CD8-positive, alpha-beta memory T cell (primary cell): Measurements from ENCODE around the gene IRS2. TPM values are rescaled to one million over a fixed set of nuclear protein-coding genes. Genes with fewer than 3 reads are reported as not detected.

ENCODE experiments used
- CTCF ChIA-PET: fragments of 350-600 bp; sonication (Branson Sonifier 250); formaldehyde crosslinking; loops from one replicate; lab custom pipeline; 2021; ENCODE audit warnings: antibody characterized with exemption; lab: Charles Lee
- POLR2A ChIA-PET: fragments of 350-600 bp; sonication (Branson Sonifier 250); formaldehyde crosslinking; loops from one replicate; lab custom pipeline; 2021; ENCODE audit warnings: antibody characterized with exemption; lab: Charles Lee
- DNase-seq, 5 donors: peaks; one replicate each; pipeline versions ENCODE4 v3.0.0 to v3.0.0-alpha.2; 2020 to 2022; ENCODE audit warnings: mixed read lengths in 1 of 5
- H3K27ac ChIP-seq: one replicate; pipeline ENCODE4 v1.7.0; 2013; ENCODE audit warnings: low read depth, mild to moderate bottlenecking, low read length, moderate library complexity
- H3K27me3 ChIP-seq: 2 replicates; pipeline ENCODE4 v1.7.0; 2013; ENCODE audit warnings: low read length, mild to moderate bottlenecking; ENCODE audit not compliant: insufficient read depth, poor library complexity, severe bottlenecking
- H3K36me3 ChIP-seq: 2 replicates; pipeline ENCODE4 v1.7.0; 2013; ENCODE audit warnings: mild to moderate bottlenecking, low read length, moderate library complexity; ENCODE audit not compliant: insufficient read depth
- H3K4me1 ChIP-seq: 2 replicates; pipeline ENCODE4 v1.7.0; 2013; ENCODE audit warnings: mild to moderate bottlenecking, low read length, moderate library complexity; ENCODE audit not compliant: insufficient read depth
- H3K4me3 ChIP-seq: 2 replicates; pipeline ENCODE4 v1.7.0; 2013; ENCODE audit warnings: mild to moderate bottlenecking, low read length
- H3K9me3 ChIP-seq: 2 replicates; pipeline ENCODE4 v1.7.0; 2013; ENCODE audit warnings: mild to moderate bottlenecking, low read length
- H3K27ac Mint-ChIP-seq, 8 donors: one replicate each; pipeline ENCODE4 v1.8.0; 2020 to 2021; ENCODE audit warnings: mixed read lengths in 8 of 8, mild to moderate bottlenecking in 6 of 8, inconsistent platforms in 3 of 8, moderate library complexity in 3 of 8
- H3K27me3 Mint-ChIP-seq, 2 donors: one replicate each; pipeline ENCODE4 v1.8.0; 2020 to 2021; ENCODE audit warnings: mixed read lengths in 2 of 2, mild to moderate bottlenecking in 1 of 2, moderate library complexity in 1 of 2
- H3K36me3 Mint-ChIP-seq, 3 donors: one replicate each; pipeline ENCODE4 v1.8.0; 2020 to 2021; ENCODE audit warnings: mixed read lengths in 3 of 3, inconsistent platforms in 1 of 3, mild to moderate bottlenecking in 1 of 3
- H3K4me1 Mint-ChIP-seq, 3 donors: one replicate each; pipeline ENCODE4 v1.8.0; 2020 to 2021; ENCODE audit warnings: mixed read lengths in 3 of 3, inconsistent platforms in 1 of 3, mild to moderate bottlenecking in 1 of 3
- H3K4me3 Mint-ChIP-seq, 7 donors: one replicate each; pipeline ENCODE4 v1.8.0; 2020 to 2021; ENCODE audit warnings: mixed read lengths in 7 of 7, mild to moderate bottlenecking in 6 of 7, moderate library complexity in 4 of 7, inconsistent platforms in 2 of 7
- H3K9me3 Mint-ChIP-seq, 5 donors: one replicate each; pipeline ENCODE4 v1.8.0; 2020 to 2022; ENCODE audit warnings: mixed read lengths in 5 of 5, mild to moderate bottlenecking in 3 of 5, moderate library complexity in 2 of 5, inconsistent platforms in 1 of 5
- polyA plus RNA-seq: library from polyadenylated mRNA; unstranded; fragments of 300-500 nt; fragmentation: Illumina TruSeq; gene quantifications from one replicate; pipeline ENCODE4 v1.2.3, GENCODE V29; 2021
- total RNA-seq, 2 experiments: library from RNA; stranded (reverse); gene quantifications; one replicate each; pipeline ENCODE4 v1.2.3, GENCODE V29; 2021

The IRS2 gene
- total and polyA plus RNA-seq, 3 experiments from 2014 or later = 1.7 to 2.3 (median 2.1) TPM

DNA sequence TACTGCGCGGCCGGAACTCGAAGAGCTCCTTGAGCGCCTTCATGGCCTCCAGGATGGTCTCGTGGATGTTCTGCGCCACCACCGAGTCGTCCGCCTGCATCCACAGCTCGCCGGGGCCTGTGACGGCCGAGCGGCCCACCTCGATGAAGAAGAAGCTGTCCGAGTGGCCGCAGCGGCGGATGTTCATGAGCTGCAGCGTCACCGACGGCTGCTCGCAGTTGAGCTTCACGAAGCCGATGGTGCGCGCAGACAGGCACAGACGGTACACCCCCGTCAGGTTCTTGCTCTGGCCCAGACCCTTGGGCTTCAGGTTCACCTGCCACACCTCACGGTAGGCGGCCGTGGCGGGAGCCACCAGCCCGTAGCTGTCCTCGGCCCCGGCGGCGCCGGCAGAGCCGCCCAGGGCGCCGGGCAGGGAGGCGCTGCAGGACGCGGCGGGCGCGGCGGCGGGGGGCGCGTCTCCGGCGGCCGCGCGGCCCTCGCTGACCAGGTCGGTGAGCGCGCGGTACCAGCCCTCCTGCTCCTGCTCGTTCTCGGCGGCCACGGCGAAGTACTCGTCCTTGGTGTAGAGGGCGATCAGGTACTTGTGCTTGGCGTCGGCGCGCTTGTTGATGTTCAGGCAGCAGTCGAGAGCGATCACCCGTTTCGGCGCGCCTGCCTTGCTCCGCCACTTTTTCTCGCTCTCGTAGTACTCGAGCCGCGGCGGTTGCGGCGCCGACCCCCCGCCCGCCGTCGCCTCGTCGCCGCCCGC lies 1.1 kb downstream of the IRS2 start:
- Histone ChIP-seq H3K36me3 (no peaks in the 10 kb centered on the region), H3K9me3 (no peaks in the 10 kb centered on the region), H3K4me1 (peaks cover 14% of the 10 kb centered on the region), H3K27me3 (no peaks in the 10 kb centered on the region), H3K4me3 (peak overlapping the region; percentile 51), H3K27ac (no peak overlapping the region)
- peak in 4 of 5 donors; percentile 6 to 67 (median 36) for DNase-seq
- Mint-ChIP-seq H3K36me3 (peaks cover 0 to 9% (median 2%) of the 10 kb centered on the region in 3 donors), H3K27ac (peak overlapping the region in 7 of 8 donors; percentile 6 to 72 (median 64)), H3K9me3 (no peaks in the 10 kb centered on the region), H3K4me1 (peaks cover 12 to 24% (median 13%) of the 10 kb centered on the region in 3 donors), H3K4me3 (peak overlapping the region; percentile 61 to 78 (median 72)), H3K27me3 (peaks cover 7 to 15% of the 10 kb centered on the region in 2 donors)
- ChIA-PET POLR2A (no interaction called here), CTCF (interaction anchor here (0.8 to 0.9 kb wide), 2 partner anchors 10 to 21 kb away, joined by 3 read pairs; no protein-coding TSS in a partner anchor)

DNA sequence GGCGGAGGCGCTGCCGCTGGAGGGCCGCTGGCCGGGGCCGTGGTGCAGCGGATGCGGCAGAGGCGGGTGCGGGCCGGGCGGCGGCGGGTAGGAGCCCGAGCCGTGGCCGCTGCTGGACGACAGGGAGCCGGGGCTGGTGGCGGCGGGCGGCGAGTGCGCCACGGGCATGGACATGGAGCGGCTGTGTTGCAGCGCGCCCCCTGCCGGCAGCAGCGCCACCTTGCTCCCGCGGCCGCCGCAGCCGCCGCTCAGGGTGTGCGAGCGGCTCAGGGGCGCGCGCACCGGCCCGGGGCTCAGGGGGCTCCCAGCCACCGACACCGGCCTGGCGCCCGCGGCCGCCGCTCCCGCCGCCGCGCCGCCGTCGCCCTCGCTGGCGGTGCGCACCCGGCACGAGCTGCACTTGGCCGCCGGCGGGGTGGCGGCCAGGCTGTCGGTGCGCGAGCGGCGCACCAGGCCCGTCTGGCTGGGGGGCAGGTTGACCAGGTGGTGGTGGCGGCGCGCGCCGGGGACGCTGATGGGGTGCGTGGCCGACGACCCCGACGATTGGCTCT lies 1.7 kb downstream of the IRS2 start:
- H3K4me3 Mint-ChIP-seq = peak overlapping the region; percentile 44 to 78 (median 63)
- Histone ChIP-seq H3K27me3 (no peaks in the 10 kb centered on the region), H3K4me1 (peaks cover 21% of the 10 kb centered on the region), H3K27ac (no peak overlapping the region), H3K36me3 (no peaks in the 10 kb centered on the region), H3K9me3 (no peaks in the 10 kb centered on the region), H3K4me3 (no peak overlapping the region)
- H3K4me1 Mint-ChIP-seq = peaks cover 19 to 30% (median 20%) of the 10 kb centered on the region in 3 donors
- H3K36me3 Mint-ChIP-seq = peaks cover 0 to 9% (median 2%) of the 10 kb centered on the region in 3 donors
- H3K27me3 Mint-ChIP-seq = peaks cover 7 to 15% of the 10 kb centered on the region in 2 donors
- peak overlapping the region in 2 of 8 donors; percentile 39 to 64 for H3K27ac Mint-ChIP-seq
- CTCF ChIA-PET = interaction anchor here (0.8 to 0.9 kb wide), 2 partner anchors 10 to 20 kb away, joined by 3 read pairs; no protein-coding TSS in a partner anchor
- peak; percentile 34 to 70 (median 56) for DNase-seq
- H3K9me3 Mint-ChIP-seq = no peaks in the 10 kb centered on the region
- POLR2A ChIA-PET = no interaction called here

DNA sequence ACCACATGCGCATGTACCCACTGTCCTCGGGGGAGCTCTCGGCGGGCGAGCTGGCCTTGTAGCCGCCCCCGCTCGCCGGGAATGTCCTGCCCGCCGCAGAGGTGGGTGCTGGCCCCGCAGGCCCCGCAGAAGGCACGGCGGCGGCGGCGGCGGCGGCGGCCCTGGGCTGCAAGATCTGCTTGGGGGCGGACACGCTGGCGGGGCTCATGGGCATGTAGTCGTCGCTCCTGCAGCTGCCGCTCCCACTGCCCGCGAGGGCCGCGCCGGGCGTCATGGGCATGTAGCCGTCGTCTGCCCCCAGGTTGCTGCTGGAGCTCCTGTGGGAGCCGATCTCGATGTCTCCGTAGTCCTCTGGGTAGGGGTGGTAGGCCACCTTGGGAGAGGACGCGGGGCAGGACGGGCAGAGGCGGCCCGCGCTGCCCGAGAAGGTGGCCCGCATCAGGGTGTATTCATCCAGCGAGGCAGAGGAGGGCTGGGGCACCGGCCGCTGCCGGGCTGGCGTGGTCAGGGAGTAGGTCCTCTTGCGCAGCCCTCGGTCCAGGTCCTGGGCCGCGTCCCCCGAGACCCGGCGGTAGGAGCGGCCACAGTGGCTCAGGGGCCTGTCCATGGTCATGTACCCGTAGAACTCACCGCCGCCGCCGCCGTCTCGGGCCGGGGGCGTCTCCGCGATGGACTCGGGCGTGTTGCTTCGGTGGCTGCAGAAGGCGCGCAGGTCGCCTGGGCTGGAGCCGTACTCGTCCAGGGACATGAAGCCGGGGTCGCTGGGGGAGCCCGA lies 2.4 kb downstream of the IRS2 start:
- peaks cover 25% of the 10 kb centered on the region for H3K4me1 ChIP-seq
- no peaks in the 10 kb centered on the region for H3K36me3 ChIP-seq
- H3K9me3 ChIP-seq = no peaks in the 10 kb centered on the region
- Mint-ChIP-seq H3K9me3 (no peaks in the 10 kb centered on the region), H3K36me3 (peaks cover 0 to 9% (median 2%) of the 10 kb centered on the region in 3 donors), H3K4me3 (peak overlapping the region in 1 of 7 donors; percentile 15), H3K4me1 (peaks cover 25 to 37% (median 27%) of the 10 kb centered on the region in 3 donors), H3K27ac (no peak overlapping the region), H3K27me3 (peaks cover 7 to 11% of the 10 kb centered on the region in 2 donors)
- DNase-seq = no peak
- H3K4me3 ChIP-seq = no peak overlapping the region
- CTCF ChIA-PET = no interaction called here
- no peak overlapping the region for H3K27ac ChIP-seq
- POLR2A ChIA-PET = interaction anchor here (0.5 kb wide), 1 partner anchor 38 kb away, joined by 3 read pairs; no protein-coding TSS in a partner anchor
- no peaks in the 10 kb centered on the region for H3K27me3 ChIP-seq

DNA sequence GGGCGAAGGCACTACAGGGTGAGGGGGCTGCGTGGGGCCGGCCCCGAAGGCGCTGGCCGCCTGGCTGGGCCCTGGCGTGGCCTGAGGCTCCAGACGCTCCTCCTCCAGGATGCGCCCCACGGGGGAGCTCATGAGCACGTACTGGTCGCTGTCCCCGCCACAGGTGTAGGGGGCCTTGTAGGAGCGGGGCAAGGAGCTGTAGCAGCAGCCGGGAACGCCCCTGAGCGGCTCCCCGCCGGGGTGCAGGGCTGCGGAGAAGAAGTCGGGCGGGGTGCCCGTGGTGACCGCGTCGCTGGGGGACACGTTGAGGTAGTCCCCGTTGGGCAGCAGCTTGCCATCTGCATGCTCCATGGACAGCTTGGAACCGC lies 3.0 kb downstream of the IRS2 start:
- H3K4me3 ChIP-seq = no peak overlapping the region
- no peaks in the 10 kb centered on the region for H3K27me3 ChIP-seq
- Mint-ChIP-seq H3K27me3 (peaks cover 5% of the 10 kb centered on the region in 2 donors), H3K27ac (no peak overlapping the region), H3K4me3 (no peak overlapping the region), H3K36me3 (peaks cover 0 to 9% (median 2%) of the 10 kb centered on the region in 3 donors), H3K9me3 (no peaks in the 10 kb centered on the region), H3K4me1 (peaks cover 30 to 37% (median 31%) of the 10 kb centered on the region in 3 donors)
- peaks cover 30% of the 10 kb centered on the region for H3K4me1 ChIP-seq
- peak in 3 of 5 donors; percentile 14 to 51 (median 26) for DNase-seq
- no peak overlapping the region for H3K27ac ChIP-seq
- ChIA-PET CTCF (no interaction called here), POLR2A (interaction anchor here (0.5 kb wide), 1 partner anchor 38 kb away, joined by 3 read pairs; no protein-coding TSS in a partner anchor)
- H3K9me3 ChIP-seq = no peaks in the 10 kb centered on the region
- H3K36me3 ChIP-seq = no peaks in the 10 kb centered on the region

DNA sequence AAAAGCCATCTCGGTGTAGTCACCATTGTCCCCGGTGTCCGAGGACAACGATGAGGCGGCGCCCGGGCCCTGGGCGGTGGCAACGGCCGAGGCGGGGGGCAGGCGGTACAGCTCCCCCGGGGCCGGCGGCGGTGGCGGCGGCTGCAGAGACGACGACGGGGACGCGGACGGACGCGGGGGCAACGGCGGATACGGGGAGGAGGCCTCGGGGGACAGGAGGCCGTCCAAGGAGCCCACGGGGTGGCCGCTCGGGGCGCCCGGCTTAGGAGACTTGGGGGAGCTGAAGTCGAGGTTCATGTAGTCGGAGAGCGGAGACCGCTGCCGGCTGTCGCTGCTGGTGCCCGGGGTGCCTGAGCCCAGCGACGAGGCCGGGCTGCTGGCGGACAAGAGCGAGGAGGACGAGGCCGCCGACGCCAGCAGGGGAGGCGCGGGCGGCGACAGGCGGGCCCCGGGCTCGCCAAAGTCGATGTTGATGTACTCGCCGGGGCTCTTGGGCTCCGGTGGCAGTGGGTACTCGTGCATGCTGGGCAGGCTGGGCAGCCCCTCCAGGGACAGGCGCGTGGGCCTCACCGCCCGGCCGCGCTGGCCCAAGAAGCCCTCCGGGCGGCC lies 3.5 kb downstream of the IRS2 start:
- ChIA-PET CTCF (no interaction called here), POLR2A (no interaction called here)
- Histone ChIP-seq H3K27me3 (no peaks in the 10 kb centered on the region), H3K4me1 (peaks cover 35% of the 10 kb centered on the region), H3K27ac (no peak overlapping the region), H3K4me3 (no peak overlapping the region), H3K36me3 (no peaks in the 10 kb centered on the region), H3K9me3 (no peaks in the 10 kb centered on the region)
- peak in 1 of 5 donors; percentile 9 for DNase-seq
- Mint-ChIP-seq H3K27ac (no peak overlapping the region), H3K9me3 (no peaks in the 10 kb centered on the region), H3K4me1 (peaks cover 35 to 37% (median 36%) of the 10 kb centered on the region in 3 donors), H3K4me3 (peak overlapping the region in 4 of 7 donors; percentile 34 to 46 (median 42)), H3K36me3 (peaks cover 0 to 9% (median 2%) of the 10 kb centered on the region in 3 donors), H3K27me3 (peaks cover 0 to 5% of the 10 kb centered on the region in 2 donors)

DNA sequence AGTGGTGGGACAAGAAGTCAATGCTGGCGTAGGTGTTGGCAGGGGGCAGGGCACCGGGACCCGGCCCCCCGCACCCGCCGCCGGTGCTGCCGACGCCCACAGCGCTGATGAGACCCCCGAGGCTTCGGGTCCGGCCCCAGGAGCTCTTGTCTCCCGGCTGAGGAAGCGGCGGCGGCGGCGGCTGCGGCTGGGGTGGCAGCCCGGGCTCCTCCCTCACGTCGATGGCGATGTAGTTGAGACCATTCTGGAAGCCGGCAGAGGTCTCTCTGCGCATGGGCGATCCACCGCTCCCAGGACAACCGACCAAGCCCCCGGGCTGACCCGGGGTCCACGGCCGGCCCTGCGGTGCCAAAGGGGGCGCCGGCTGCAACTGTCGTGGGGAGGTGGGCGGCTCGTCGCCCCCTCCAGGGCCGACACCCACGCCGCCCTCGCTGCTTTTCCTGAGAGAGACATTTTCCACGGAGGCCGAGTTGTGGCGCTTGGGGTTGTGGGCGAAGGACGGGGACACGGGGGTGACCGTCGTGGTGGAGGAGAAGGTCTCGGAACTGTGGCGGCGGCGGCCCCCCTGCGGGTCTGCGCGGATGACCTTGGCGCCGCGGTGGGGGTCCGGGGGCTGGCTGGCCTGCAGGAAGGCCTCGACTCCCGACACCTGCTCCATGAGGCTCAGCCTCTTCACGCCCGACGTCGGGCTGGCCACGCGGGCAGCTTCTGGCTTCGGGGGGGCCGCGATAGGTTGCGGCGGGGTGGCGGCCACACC lies 4.1 kb downstream of the IRS2 start:
- Mint-ChIP-seq H3K4me3 (no peak overlapping the region), H3K27ac (peak overlapping the region in 1 of 8 donors; percentile 33), H3K36me3 (peaks cover 0 to 9% (median 2%) of the 10 kb centered on the region in 3 donors), H3K4me1 (peaks cover 38 to 41% (median 40%) of the 10 kb centered on the region in 3 donors), H3K9me3 (no peaks in the 10 kb centered on the region), H3K27me3 (peaks cover 0 to 3% of the 10 kb centered on the region in 2 donors)
- Histone ChIP-seq H3K27ac (no peak overlapping the region), H3K27me3 (no peaks in the 10 kb centered on the region), H3K9me3 (no peaks in the 10 kb centered on the region), H3K4me1 (peaks cover 42% of the 10 kb centered on the region), H3K4me3 (no peak overlapping the region), H3K36me3 (no peaks in the 10 kb centered on the region)
- ChIA-PET CTCF (no interaction called here), POLR2A (no interaction called here)
- peak in 1 of 5 donors; percentile 47 for DNase-seq
